Measurements from ENCODE around the gene MCRIP2. TPM values are rescaled to one million over a fixed set of nuclear protein-coding genes. Genes with fewer than 3 reads are reported as not detected.

Gene MCRIP2
- total and polyA plus RNA-seq, 12 donors = 68.8 to 474 (median 95.2) TPM

- Histone ChIP-seq H3K4me1 (peaks cover 7 to 30% (median 21%) of the 10 kb centered on the region in 9 donors), H3K36me3 (peaks cover 0 to 42% (median 31%) of the 10 kb centered on the region in 9 donors), H3K4me3 (peak within 1 kb of the TSS in 9 of 10 donors; percentile 25 to 50 (median 40)), H3K27me3 (peaks cover 0 to 22% (median 0%) of the 10 kb centered on the region in 7 donors), H3K27ac (peak within 1 kb of the TSS in 8 of 10 donors; percentile 20 to 75 (median 45)), H3K9me3 (no peaks in the 10 kb centered on the region)
- peak in 1 of 2 donors; percentile 61 for DNase-seq
- WGBS, 2 donors = 5% methylated on average over 55 to 73 of the region's 73 CpGs
- TF ChIP-seq, protein P1, sequence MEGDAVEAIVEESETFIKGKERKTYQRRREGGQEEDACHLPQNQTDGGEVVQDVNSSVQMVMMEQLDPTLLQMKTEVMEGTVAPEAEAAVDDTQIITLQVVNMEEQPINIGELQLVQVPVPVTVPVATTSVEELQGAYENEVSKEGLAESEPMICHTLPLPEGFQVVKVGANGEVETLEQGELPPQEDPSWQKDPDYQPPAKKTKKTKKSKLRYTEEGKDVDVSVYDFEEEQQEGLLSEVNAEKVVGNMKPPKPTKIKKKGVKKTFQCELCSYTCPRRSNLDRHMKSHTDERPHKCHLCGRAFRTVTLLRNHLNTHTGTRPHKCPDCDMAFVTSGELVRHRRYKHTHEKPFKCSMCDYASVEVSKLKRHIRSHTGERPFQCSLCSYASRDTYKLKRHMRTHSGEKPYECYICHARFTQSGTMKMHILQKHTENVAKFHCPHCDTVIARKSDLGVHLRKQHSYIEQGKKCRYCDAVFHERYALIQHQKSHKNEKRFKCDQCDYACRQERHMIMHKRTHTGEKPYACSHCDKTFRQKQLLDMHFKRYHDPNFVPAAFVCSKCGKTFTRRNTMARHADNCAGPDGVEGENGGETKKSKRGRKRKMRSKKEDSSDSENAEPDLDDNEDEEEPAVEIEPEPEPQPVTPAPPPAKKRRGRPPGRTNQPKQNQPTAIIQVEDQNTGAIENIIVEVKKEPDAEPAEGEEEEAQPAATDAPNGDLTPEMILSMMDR (IDR thresholded peaks at IDR 0.05) = peak in 1 of 9 donors; percentile 4
- intact Hi-C loops (cut with DNase I) = no loop called here
- no peak for ATAC-seq
Observed at GRCh38 chr16:674968-675883, 33.6 kb downstream of the MCRIP2 start, which contains the start of gene RHBDL1. Gene RHBDL1 (plus strand): TSS chr16:675671. CDS start chr16:675791, 120 bp downstream.

GRCh38 chr16:675884-676564 lies 34.4 kb downstream of the MCRIP2 start:
- H3K4me3 ChIP-seq = peak overlapping the region in 9 of 10 donors; percentile 25 to 50 (median 40)
- no peak for DNase-seq
- TF ChIP-seq, protein P1 (IDR thresholded peaks at IDR 0.05) = no peak
- peaks cover 0 to 22% (median 0%) of the 10 kb centered on the region in 7 donors for H3K27me3 ChIP-seq
- intact Hi-C loops (cut with DNase I) = no loop called here
- H3K4me1 ChIP-seq = peaks cover 9 to 33% (median 25%) of the 10 kb centered on the region in 9 donors
- no peak for ATAC-seq
- H3K9me3 ChIP-seq = no peaks in the 10 kb centered on the region
- H3K27ac ChIP-seq = peak overlapping the region in 5 of 10 donors; percentile 12 to 75 (median 39)
- H3K36me3 ChIP-seq = peaks cover 0 to 34% (median 23%) of the 10 kb centered on the region in 9 donors
- WGBS, 2 donors = 46 to 53% methylated on average over 23 to 25 of the region's 25 CpGs

DNA sequence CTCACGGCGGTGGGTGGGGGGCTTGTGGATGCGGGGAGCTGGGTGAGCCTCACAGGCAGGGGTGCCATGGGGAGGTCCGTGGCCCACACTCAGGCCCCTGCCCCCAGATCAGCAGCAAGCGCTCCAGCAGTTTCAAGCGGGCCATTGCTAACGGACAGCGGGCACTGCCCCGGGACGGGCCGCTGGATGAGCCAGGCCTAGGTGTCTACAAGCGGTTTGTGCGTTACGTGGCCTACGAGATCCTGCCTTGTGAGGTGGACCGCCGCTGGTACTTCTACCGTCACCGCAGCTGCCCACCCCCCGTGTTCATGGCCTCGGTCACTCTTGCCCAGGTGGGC lies 34.9 kb downstream of the MCRIP2 start:
- Histone ChIP-seq H3K4me3 (no peak overlapping the region), H3K9me3 (no peaks in the 10 kb centered on the region), H3K27me3 (peaks cover 0 to 22% (median 0%) of the 10 kb centered on the region in 7 donors), H3K27ac (no peak overlapping the region), H3K4me1 (peaks cover 14 to 38% (median 30%) of the 10 kb centered on the region in 9 donors), H3K36me3 (peaks cover 0 to 32% (median 21%) of the 10 kb centered on the region in 9 donors)
- intact Hi-C loops (cut with DNase I) = no loop called here
- 90% methylated on average over 21 of the region's 21 CpGs for WGBS, 2 donors
- TF ChIP-seq, protein P1 (IDR thresholded peaks at IDR 0.05) = no peak
- DNase-seq = no peak
- no peak for ATAC-seq

- Histone ChIP-seq H3K27me3 (peaks cover 0 to 22% (median 0%) of the 10 kb centered on the region in 7 donors), H3K36me3 (peaks cover 0 to 32% (median 21%) of the 10 kb centered on the region in 9 donors), H3K4me3 (no peak overlapping the region), H3K27ac (no peak overlapping the region), H3K4me1 (peaks cover 18 to 42% (median 34%) of the 10 kb centered on the region in 9 donors), H3K9me3 (no peaks in the 10 kb centered on the region)
- 73 to 75% methylated on average over 23 of the region's 23 CpGs for WGBS, 2 donors
- intact Hi-C loops (cut with DNase I) = no loop called here
- DNase-seq = no peak
- TF ChIP-seq, protein P1 (IDR thresholded peaks at IDR 0.05) = no peak
- ATAC-seq = no peak
Observed at GRCh38 chr16:676913-677312, 35.3 kb downstream of the MCRIP2 start.

Data from heart right ventricle (tissue), 16 donors.